ENCODE results near the gene ZNF784. TPM values are rescaled to one million over a fixed set of nuclear protein-coding genes. Genes with fewer than 3 reads are reported as not detected.

ZNF784 gene
- total and polyA plus RNA-seq, 9 of the 15 experiments (the other 6 are each of a cell fraction or from before 2014, with no cell fraction given): 0.14 to 6.1 (median 2.1) TPM

GRCh38 chr19:55624109-55625003, at the start of gene ZNF784 (continued):
- TF ChIP-seq VEZF1 (CRISPR knock-in tag; IDR thresholded peaks at IDR 0.05) (peak; percentile 67), MECOM (CRISPR knock-in tag; IDR thresholded peaks at IDR 0.05) (no peak), KAT7 (CRISPR knock-in tag; IDR thresholded peaks at IDR 0.05; ENCODE audit: borderline replicate concordance) (0 out of 2 replicates have a peak, but pooled peaks have one; percentile 71), POLR2G (IDR thresholded peaks at IDR 0.05; ENCODE audit: low read depth, low read length) (peak; percentile 88), FOXO4 (CRISPR knock-in tag; IDR thresholded peaks at IDR 0.05) (no peak), PATZ1 (CRISPR knock-in tag; IDR thresholded peaks at IDR 0.05; ENCODE audit: borderline replicate concordance) (no peak), PYGO2 (tag; IDR thresholded peaks at IDR 0.05) (no peak), TRIM25 (IDR thresholded peaks at IDR 0.05; ENCODE audit: borderline replicate concordance) (no peak), HNRNPUL1 (IDR thresholded peaks at IDR 0.05; ENCODE audit: low read length) (no peak), ELF1 (tag; IDR thresholded peaks at IDR 0.05) (no peak), ZC3H8 (IDR thresholded peaks at IDR 0.05) (no peak), SMAD2 (IDR thresholded peaks at IDR 0.05; ENCODE audit: low read depth, low read length) (no peak), SP1 (CRISPR knock-in tag; IDR thresholded peaks at IDR 0.05) (peak; percentile 94), SNRNP70 (optimal IDR thresholded peaks at IDR 0.05; ENCODE audit: low read depth, low read length) (no peak), LARP7 (IDR thresholded peaks at IDR 0.05) (no peak), NKRF (IDR thresholded peaks at IDR 0.05; ENCODE audit: borderline replicate concordance) (peak; percentile 31; the same call in 1 of the 2 replicates), FOXK1 (CRISPR knock-in tag; IDR thresholded peaks at IDR 0.05; ENCODE audit: borderline replicate concordance) (peak; percentile 21; the same call in 1 of the 2 replicates), ZNF778 (CRISPR knock-in tag; IDR thresholded peaks at IDR 0.05) (no peak), PHTF2 (CRISPR knock-in tag; IDR thresholded peaks at IDR 0.05) (no peak)

Data from K562 (cell line).